GM19043 (cell line): ENCODE measurements around the gene HS1BP3.

Source experiments
- ATAC-seq: cut with Tn5 transposase; IDR thresholded peaks from one replicate; pipeline ENCODE4 v1.9.1; 2021; ENCODE audit warnings: low read depth; ENCODE audit not compliant: unreplicated experiment

Gene HS1BP3

DNA sequence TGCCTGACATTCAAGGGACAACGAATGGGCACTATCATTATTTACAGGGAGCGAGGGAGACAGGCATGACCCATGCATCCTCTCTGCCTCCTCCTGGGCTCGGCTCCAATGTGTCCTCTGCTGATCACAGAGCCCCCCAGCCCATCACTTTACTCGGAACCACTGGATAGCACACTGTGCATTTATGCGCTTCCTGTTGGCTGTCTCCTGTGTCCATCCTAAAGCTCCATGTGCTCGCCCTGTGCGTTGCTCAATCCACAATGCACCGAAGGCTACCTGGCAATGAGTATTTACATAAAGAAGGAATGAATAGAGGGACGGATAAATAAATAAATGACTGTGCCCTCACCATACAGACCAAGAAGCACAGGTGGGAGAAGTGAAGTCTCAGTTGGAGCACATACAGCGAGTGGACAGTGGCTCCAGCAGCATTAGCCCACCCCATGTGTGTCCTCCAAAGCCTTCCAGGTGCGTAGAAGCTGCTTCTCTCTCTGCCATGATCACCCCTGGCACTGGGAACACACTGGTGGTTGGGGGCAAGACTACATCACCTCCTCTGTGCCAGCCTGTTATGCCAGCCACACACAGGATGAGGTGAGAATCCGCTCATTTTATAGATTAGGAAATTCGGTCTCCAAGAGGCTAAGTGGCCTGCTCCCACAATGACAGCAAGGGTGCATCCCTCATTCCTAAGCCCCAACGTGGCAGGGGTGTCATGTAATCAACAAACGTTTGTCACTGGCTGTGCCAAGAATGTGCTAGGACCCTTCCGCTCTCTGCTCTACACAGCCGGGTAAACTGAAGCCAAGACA lies 13.7 kb upstream of the HS1BP3 start:
- no peak for ATAC-seq

DNA sequence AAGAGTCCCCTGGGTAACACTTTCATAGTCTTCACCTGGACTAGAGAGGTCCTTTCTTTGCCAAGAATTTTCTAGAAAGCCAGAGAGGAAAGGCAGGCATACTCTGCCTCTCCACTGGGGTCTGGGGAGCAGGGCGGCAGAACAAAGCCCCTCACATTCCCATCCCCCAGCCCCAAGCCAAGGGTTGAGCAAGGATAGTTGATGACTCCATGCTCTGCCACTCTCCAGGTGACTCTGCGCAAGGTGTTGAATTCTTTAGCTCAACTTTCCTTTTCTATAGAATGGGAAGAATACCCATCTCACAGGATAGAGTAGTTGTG lies 13.1 kb upstream of the HS1BP3 start:
- no peak for ATAC-seq

DNA sequence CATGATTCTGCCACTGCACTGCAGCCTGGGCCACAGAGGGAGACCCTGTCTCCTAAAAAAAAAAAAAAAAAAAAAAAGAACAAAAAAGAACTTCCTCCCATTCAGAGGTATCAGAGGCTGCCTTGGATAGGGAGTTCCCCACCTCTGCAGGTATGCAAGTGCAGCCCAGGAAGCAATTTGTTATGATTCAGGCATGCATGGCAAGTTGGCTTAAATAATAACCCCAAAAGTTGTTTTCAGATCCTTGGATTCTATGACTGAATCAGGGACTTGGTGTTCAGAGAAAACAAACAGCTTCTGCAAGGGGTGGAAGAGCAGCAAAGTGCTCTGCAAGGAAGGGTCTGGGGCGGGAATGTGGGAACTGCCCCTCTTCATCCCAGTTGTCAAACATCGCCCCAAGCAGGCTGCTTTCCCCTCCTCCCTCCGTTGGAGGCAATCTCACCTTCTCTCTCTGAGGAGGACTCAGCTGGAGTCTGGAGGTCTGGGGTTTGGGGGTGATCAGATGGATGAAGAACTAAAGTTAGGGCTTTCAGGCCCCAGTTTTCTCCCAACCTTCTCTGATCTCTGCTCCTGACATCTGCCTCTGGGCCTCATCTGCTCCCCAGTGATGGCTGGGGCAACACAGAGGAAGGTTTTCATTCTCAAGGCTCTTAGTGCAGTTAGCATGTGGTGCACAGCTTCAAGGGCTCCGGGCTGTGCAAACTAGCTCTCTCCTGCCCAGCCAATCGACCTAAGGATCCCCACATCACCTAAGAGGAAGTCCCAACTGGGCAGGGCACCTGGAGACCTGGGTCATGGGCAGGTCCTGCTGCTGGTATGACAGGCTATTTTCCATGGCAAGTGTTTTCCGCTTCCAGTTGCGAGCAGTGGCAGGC lies 12.5 kb upstream of the HS1BP3 start:
- no peak for ATAC-seq

DNA sequence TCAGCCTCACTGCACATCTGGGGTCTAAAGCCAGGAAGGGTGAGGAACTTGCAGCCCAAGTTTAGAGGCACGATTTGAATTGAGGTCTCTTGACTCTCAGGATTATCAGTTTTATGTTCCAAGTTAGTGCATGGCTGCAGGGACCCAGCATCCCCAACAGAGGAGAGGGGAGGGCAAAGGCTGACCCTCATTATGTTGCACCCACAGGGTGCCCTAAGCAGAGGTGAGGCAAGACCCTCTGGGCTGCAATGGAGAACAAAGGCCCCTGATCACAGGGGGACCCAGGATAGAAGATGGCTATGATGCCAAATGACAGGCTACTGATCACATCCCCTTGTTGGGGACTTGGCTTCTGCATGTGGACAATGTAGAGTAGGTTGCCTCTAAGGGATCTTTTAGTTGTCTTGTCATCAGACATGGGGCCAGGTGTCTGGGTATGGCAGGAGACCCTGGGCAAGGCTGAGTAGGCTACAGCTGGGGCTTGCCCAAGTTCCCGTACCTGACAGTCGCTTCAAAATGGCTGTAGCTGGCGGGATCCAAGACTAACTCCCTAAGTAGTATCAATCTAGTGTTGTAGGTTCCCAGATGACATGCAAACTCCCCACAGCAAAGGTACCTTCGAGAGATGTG lies 11.5 kb upstream of the HS1BP3 start:
- ATAC-seq, result no peak

DNA sequence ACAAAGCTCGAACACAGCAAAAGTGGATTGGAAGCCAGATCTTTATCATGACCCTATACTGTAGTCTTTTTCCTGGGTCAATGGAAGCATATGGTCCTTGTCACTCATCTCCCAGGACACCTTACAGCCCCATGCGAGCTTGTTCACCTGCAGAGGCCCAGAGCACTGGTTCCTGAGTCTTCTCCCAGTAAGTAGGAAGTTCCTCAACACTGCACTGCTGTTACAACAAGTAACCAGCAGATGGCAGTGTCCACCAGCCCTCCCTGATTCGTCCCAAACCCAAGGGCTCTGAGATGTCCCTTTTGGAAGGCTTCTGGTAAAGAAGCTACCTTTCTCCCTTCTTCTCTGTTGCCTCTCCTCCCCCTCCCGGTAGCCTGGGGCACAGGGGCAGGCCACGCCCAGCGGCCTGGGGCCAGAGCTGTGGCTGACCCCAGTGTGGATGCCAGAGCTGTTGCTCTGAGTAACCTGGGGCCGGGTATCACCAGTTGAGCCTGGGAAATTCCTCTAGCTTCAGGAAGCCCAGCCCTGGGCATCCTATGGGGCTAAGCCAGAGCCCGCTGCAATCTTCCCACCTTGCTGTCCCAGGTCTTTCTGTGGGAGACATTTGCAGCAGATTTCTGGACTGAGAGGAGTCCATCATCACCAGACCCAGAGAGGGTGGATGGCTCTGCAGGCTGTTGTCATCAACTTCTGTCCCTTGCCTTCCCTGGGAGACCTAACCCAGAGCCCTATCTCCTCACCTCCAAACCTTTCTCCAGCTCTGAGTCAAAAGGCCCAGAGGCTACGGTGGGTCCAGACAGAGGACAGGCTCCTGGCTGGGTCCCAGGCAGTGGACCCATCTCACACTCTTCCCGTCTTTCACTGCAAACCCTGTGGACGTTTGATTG lies 10.8 kb upstream of the HS1BP3 start:
- peak; percentile 41 for ATAC-seq

DNA sequence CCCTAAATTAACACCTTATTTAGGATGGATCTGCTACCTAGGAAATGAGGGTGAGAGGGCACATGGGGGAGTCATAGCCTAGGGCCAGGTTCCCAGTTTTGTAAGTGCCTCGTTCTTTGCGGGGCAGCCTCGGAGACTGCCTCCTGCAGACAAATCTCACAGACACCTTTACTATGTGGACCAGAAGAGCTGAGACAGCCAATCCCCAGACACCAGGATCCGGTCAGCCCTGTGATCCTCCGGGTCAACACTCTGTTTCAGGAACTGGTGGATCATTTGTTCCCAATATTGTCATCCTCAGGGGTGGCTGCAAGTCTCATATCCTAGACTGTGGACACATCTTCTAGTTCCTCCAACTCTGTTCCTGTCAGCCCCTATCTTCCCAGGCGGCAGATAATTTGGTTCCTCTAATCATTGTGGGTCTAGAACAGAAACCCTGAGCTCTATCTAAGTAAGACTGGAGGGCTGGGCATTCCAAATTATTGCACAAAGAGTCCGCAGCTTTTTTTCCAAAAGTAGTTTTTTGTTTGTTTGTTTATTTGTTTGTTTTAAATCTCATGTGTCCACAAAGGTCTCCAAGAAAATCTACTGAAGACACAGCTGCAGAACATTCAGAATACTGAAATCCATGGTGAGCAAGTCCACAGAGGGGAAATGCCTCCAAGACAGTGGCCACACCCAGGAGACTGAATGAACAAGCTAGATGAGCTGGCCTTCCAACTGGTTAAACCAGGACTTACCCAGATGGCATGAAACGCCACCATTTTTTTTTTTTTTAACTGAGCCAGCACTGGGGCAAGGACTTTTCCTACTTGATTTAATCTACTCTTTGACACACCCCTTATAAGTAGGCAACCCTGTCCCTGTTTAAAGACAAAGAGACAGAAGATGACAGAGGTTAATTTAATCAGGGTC lies 9.9 kb upstream of the HS1BP3 start:
- no peak for ATAC-seq

DNA sequence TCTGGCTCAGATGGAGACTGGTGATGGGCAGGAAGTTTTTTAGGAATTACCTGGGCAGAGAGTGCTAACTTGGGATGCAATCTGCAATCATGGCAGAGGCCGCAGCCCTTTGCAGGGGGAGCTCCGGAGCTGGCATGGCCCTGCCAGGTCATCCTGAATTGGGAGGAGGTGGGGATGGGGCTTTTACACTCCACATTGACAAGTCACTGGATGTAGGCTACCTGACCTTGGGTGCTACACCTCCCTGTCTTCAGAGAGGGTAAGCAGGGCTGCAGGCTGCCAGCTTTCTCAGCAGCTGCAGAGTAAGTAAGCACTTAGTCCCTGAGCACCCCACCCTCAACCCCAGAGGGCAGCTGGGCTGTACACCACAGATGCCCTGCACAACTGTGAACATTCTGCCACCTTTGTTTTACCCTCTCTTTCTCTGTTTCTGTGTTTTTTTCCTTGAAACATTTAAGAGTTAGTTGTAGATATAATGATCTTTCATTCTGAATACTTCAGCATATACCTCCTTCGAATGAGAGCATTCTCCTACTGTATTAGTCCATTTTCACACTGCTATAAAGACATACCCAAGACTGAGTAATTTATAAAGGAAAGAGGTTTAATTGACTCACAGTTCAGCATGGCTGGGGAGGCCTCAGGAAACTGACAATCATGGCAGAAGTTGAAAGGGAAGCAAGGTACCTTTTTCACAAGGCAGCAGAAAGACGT lies 6.8 kb upstream of the HS1BP3 start:
- ATAC-seq, result no peak

DNA sequence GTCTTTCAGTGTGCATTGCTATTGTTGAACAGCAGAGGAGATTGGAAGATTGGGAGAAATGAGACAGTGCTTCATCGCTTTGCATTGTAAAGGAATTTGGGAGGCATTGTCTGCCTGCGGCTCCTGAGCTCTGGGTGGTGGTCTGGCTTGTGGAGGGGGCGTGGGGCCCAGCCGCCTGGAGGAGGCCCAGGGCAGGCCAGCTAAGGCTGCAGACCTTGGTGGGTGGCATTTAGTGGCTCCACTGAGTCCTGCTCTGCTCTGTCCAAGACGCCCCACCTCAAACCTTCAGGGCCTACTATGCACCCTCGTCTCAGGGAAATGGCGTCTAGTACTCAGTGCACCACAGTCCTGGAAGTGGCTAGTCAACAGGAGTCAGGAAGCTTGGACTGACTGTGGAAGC lies 5.7 kb upstream of the HS1BP3 start:
- no peak for ATAC-seq

DNA sequence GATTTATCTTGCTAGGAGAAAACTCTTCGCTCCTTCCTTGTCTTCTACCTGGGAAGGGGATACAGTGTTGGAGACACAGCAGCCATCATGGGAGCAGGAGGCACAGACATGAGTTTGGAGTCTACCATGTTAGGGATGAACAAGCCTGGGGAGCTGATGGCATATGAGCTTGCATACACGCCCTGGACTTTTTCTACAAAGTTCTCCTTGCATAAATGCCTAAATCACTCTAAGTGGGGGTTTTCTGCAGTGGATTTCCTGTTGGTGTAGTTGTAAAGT lies 3.6 kb upstream of the HS1BP3 start:
- no peak for ATAC-seq

DNA sequence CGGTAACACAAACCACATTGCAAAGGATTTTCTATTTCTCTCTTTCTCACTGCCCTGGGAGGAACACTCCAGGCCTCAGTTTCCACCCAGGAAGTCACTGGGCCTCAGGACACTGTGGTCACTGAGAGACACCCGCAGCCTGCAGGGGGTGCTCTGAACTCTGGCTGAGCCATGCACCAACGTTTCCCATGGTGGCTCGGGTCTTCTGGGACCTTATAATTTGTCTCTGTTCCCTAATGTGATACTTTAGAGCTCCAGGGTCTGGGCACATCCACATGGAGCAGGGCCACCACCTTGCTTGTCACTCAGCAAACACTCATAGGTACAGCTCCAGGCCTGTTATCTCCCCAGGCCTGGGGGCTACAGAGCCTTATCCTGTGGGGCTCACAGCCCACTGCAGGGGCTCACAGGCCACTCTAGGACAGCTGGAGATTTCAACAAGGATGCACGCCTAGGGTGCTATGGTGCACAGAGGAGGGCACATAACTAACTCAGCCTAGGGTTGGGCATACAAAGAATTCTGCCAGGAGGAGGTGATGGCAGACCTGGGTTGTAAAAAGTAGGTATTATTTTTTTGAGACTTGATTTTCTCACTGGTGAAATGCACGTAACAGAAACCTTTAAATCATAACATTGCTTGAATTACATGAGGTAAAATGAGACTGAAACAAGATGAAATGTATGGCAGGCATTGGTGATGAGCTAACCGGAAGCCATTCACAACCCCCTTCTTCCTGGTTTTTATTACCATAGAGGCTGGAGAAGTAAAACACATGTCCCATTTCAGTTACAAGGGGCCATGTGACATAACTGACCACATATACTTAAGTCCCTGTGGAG lies 3.0 kb upstream of the HS1BP3 start:
- no peak for ATAC-seq

DNA sequence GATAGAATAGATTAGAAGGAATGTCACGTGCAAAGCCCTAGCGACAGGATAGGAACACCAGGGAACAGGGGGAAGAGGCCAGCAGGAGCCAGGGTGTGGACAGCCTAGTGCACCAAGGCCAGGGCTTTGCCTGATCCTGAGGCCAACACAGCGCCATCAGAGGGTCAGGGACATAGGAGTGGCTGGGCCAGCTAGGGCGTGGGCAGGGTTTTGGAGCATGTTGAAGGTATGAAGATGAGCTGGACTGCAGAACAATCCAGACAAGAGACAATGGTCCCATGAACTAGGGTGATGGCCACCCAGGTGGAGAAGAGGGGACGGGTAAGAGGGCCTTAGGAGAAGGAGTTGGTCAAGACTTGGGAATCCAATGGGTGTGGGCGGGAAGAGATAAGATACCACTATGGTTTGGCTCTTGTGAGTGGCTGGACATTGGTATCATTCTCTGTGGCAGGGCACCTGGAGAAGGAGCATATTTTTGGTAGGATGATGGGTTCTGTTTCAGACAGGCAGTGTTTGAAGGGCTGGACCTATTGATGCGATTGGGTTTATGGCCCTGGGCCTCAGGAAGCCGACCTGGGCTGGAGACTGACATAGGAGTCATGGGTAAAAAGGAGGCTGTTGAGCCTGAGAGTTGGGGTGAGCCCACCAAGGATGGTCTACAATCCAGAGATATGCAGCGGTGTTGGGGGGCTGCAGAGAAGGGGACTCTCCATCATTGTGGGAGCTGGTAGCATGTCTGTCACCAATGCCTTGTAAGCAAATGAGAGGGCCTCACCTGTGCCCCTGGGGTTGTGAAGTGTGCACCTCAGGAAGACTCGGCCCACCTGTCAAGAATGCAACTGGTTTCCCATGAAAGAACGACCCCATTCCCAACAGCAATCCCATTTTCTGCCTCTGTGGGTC lies 2.0 kb upstream of the HS1BP3 start:
- no peak for ATAC-seq

DNA sequence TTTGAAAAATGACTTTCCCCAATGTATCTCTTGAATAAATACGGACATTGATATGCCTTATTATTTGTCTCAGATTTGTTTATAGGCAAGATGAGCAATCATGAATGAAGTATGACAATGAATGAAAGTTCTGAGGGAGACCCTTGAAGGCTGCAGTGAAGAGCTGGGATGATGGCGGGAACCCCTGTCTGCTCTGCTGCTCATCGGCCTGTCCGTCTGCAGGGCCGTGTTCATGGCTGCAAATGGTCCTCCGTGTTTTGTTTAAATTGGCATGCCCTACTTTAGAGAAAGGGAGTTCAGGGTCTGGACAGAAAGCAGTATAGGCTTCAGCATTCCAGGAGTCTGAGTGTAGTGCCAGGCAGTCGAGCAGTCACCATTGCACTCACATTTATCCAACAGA lies 1.2 kb upstream of the HS1BP3 start:
- no peak for ATAC-seq

DNA sequence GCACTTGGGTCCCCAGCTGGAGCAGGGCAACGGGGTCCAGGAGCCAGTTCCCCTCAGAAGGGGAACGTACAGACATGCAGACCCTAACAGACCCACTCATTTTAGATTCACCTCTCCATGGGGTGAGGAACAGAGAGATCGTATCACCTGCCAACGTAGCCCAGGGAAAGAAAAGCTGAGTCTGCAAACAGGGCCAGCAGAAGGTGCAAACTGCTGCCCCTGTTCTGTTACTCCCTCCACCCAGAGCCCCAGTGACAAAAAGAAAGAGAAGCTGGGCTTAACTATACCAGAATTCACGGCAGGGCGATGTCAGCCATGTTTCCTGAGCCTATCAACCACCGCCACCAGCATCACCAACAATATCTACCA lies 817 bp upstream of the HS1BP3 start:
- ATAC-seq, result no peak

DNA sequence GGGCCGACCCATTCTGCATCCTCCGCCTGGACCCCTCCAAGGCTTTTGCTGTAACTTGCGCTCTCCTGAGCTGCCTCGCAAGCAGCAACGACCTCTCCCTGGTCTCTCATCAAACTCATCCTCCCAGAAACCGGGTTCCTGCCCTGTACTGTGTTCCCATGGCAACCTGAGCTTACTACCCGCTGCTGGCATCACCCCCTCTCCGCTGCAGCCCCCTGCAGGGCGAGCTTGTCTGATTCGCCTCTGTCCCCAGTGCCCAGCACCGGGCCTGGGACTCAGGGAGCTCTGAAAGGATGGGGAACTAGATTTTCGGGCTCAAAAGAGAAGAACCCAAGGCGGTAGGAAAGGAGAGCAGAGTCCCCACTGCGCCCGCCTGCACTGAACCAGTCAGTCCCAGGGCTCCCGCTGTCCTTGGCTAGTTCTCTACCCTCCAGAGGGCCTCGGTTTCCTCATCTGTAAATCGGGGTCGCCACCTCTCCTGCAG lies 463 bp downstream of the HS1BP3 start:
- peak; percentile 9 for ATAC-seq

DNA sequence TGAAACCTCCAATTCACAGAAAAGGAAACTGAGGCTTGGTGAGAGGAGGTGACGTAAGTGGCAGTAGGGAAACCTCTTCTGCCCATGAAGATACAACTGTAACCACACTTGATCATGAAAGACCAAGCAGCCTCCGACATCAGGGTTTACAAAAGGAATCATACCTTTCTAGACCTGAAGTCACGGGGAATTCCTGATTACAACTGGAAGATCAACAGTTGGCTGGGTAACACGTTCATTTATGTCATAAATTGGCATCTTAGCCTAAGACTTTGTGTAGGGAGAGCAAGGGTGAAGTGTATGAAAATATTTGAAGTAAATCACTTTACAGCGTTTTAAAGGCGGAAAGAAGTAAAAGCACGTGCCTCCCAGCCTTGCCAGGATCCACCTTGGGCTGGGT lies 922 bp downstream of the HS1BP3 start:
- ATAC-seq, result no peak

DNA sequence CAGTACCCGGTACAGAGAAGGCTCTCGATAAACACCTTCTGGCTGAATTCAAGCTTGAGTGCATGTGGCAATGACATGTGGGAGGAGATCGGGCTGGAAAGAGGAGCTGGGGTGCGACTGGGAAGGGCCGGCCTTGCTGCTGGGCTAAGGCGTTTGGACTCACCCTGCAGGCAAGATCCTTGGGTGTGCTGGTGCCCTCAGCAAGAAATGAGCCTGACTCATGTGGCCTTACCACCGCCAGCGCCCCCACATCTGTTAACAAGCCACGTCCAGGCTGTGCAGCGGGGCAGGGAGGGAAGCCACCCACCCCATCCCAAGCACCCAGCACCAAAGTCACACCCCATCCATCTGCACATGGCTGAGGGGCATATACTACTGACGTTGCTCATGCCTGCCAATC lies 1.3 kb downstream of the HS1BP3 start:
- ATAC-seq, result no peak

DNA sequence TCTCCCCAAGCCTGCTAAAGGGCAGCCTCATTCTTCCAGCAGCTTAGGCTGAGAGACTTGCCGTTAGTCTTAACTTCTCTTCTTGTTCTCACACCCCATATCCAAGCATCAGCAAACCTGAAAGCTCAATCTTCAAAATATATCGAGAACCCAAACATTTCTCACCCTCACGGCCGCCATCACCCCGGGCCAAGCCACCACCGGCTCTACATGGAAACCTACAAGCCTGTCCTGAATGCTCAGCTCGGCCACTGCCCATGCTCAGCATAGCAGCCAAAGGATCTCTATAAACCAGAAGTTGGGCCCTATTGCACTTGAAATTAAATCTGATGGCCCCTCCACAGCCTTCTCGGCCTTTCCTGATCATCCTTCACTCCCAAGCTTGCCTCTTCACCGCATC lies 2.1 kb downstream of the HS1BP3 start:
- ATAC-seq, result no peak
